GM18858 (cell line): ENCODE results near the gene RHBDL3.
"Not testable (repeated sequence)": the region's sequence is repeated elsewhere in the genome, so short reads cannot be mapped to it uniquely, and the experiment has no call there.

ENCODE experiments used
- ATAC-seq: cut with Tn5 transposase; IDR thresholded peaks from one replicate; pipeline ENCODE4 v1.9.1; 2021; ENCODE audit not compliant: unreplicated experiment

RHBDL3 gene

DNA sequence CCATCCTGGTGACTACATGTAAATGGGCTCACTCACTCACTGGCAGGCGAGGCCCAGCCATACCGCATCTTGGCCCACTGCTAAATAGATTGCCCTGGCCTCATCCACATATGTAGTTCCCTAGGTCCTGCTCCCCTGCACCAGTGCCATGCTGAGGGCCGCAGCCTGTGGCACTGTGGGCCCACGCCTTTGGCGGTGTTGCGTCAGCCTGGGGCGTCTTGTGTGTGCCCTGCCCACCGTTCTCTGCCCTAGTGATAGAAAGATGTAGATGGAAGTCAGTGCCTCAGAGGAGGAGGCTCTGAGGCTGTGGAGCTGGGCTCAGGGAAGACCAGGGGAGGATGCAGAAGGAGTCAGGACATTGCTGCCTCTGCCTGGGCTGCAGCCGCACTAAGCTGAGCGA, 57.4 kb downstream of the RHBDL3 start:
- ATAC-seq: no peak

DNA sequence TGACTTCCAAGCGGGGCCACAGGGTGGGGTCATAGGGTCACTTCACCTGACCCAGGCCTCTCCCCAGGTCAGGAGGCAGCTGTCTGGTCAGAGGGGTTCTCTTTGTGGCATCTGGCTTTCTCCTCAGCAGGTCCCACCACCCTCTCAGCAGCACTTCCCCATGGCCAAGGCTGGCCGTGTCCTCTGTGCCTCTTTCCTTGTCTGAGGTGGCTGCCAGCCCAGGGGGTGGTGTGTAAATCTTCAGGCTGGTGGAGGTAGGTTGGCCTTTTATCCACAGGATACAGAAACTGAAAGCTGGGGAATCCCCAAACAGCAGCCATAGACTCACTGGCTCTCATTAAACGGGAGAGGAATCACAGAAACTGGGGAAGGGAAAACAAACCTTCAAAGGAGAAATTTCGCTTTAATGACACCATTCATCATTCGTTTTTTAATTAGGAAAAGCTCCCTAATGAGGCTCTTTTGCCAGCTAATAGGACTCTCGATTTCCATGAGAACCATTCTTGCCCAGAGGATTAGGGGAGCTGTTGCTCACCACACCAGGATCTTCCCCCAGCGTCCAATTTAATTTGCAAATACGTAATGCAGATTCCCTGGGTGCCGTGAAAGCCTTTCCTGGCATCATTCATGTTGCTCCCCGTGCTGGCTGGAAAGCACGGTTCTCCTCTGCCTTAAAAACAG, 58.3 kb downstream of the RHBDL3 start:
- ATAC-seq: no peak

DNA sequence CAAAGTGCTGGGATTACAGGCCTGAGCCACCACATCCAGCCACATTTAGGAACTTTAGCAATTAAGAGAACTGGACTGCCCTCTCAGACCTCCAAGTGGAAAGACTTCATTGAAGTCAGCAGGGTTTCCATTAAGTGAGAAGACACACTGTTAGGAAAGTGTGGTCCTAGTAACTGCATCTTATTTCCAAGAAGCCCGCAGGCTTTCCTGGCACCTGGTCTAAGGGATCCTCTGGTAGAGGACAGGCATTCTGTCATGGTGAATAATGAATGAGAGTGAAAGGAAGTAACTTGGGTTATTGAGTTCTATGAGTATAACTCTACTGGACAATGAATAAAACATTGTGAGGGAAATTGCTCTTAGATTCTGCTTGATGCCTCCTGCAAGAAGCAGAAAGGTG, 62.3 kb downstream of the RHBDL3 start:
- ATAC-seq: no peak

DNA sequence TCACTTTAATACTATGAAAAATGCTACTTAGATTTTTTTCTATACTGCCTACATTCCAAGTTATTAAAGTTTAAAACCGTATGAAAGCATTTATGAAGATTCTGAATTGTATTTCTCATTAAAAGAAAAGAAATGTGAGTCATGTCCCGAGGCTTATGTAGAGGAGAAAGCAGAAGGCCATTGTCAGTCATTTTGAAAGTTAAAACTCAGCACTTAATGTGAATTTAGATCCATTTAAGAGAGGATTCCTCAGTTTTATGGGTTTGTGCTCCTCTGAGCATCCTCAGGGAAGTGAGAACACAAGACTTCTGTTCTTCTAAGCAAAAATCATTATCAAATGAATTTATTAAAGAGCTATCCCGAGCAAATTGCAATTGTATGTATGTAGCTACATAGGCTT, 64.5 kb downstream of the RHBDL3 start:
- no peak for ATAC-seq

DNA sequence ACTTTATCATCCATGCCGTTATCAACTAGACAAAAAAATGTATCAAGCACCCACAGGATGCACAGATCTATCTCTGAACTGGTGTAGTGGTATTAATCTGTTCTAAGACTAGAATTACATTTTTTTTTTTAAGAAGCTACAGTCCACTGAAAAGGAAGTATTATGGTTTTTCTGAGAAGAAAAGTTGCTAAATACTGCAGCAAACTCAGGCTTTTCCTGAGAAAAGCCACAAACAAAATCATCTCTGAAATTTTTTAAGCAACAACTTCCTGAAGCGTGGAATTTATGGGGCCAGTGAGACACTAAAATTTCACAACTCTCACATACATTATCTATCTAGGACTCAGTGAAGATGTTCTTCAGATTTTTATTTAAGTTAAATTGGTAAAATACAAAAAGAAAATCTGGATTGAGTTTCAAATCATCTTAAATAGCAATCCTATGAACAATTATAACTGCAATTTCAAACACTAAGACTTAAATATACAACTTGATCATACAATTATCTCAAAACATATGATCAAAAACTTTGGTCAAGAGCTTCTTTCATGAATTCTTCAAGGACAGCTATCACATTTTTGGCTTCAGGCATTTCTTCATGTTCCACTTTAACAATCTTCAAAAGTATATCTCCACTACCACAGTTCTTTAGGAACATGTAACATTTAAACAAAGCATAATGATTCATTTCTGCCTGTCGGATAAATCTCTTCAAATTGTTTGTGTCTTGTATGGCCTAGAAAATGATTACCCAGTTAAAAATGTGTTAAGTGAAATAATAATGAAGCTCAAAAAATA, 65.8 kb downstream of the RHBDL3 start:
- ATAC-seq: no peak

DNA sequence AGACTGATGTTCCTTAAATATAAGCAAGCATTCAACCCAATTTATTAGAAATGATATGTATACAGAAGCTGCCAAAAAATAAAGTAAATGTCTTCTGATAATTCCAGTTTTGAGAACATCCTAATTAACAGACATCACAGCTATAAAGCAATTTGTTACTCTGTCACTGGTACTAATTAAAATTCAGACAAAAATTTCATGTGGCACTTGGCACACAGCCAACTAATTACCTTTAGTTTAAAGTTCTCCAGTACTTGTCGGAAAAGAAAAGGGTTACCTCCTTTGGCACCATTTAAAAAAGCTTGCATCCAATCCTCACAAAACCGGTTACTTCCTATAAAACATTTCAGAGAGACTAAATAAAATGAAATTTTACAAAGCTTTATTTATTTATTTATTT, 67.6 kb downstream of the RHBDL3 start:
- ATAC-seq: no peak

DNA sequence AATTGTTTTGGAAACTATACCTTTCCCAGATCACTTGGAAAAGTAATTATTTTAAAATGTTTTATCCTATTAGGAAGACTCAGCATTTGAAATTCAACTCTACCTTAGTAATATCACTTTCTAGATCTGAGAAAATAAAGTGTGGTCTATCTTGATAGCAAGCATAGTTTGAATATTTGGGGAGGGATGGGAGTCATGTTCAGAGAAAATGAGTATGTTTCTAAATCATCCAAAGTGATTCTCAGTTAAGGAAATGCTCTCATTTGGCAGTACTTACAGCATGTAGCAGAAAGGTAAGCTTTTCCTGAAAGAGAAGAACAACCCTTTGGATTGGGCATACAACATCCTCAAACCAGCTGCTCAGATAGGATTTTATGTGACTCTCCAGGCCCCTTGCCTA, 69.4 kb downstream of the RHBDL3 start:
- no peak for ATAC-seq

DNA sequence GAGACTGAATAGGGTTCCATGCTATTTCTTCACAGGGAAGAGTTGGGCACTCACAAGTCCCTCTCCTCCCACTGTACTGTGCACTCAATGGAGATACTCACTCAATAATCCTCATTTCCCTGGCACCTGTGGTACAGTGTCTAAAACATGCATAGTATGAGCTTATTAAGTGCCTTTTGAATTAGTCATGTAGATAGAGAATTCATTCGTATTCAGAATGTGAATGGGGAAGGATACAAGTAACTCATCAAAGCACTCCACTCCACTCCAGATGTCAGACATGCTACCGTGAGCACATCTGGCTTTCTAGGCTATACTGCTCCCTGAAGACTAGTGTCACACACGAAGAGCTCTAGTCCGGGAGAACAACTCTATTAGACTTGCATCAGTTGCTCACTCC, 70.1 kb downstream of the RHBDL3 start:
- ATAC-seq: no peak

DNA sequence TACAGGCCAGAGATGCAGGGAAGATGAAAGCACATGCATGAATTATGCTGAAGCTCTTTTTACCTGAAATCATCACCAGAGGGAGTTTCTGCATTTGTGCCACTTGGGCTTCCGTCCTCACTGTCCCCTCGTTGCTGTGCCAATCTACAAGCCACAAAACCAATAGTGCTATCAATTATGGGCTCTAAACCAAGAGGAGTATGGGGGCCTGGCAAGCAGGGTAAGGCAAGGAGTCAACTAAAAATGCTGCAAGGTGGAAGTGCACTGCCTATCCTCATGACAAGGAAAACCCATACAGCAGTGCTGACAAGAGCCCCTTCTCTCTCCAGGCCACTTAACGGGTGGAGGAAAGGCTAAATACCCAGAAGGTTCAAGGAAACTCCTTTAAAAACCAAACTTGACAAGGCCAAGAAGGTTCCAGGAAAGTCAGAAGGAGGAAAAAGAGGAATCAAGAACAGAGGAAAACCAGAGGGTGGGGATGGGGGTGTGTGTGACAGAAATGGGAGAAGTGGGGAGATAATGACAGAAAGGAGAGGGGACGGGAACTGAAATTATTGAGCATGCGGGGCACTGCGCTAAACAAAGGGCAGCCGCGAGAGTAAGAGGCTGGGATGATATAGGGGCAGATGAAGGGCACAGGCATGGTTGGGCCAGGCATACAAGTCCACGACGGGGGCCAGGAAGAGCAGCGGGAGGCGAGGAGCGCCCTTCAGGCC, 75.7 kb downstream of the RHBDL3 start:
- ATAC-seq: no peak

DNA sequence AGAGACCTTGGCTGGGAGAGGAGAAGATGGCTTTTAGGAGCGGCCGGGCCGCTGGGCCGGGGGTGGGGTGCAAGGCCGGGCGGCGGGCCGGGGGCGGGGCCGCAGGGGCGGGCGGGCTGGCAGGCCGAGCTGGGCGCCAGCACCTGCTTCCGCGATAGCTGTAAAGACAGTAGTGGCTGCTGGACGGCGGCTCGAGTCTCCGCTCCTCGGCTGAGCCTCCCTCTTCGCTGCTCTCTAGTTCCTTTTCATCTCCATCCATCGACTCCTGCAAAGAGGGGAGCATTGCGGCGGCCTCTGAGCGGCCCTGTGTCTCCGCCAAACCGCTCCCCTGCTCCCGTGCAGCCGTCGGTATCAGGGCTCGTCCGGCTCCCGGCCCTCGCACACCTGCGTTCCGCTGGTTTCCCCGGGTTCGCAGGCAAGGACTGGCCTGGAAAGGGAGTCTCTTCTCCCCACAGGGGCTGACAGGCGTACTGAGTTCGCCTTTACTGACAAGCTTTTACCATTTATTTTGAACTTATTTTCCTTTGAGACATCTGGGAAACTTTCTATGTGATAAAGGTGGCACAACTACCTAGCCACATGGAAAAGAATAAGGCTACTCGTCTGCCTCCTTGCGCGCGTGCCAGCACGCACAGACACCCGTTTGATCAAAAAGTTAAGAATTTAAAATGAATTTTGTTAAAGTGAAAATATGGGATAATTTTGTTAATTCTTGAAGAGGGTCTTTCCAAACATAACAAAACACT, 76.4 kb downstream of the RHBDL3 start, which contains the start of gene C17orf75:
Gene C17orf75 (minus strand): TSS at position 317 of the 746 bp plus-strand sequence. CDS start 34 bp downstream, at position 283.
- ATAC-seq: peak; percentile 65

DNA sequence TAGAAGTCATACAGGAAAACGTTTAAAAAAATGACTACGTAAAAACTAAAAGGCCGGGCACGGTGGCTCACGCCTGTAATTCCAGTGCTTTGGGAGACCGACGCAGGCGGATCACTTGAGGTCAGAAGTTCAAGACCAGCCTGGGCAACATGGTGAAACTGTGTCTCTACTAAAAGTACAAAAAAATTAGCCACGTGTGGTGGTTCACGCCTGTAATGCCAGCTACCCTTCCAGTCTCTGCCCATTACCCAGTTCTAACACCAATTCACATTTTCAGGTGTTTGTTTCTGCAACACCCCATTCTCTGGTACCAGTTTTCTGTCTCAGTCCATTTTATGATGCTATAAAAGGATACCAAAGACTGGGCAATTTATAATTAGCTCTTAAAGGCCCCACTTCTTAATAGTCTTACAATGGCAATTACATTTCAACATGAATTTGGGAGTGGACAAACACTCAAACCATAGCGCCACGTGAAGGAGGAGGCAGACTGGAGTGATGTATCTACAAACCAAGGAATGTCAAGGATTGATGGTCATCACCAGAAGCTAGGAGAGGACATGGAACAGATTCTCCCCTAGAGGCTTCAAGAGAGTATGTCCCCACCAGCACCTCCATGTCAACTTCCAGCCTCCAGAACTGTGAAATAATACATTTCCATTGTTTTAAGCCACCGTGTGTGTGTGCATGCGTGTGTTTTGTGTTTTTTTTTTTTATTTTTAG, 77.1 kb downstream of the RHBDL3 start:
- no peak for ATAC-seq

DNA sequence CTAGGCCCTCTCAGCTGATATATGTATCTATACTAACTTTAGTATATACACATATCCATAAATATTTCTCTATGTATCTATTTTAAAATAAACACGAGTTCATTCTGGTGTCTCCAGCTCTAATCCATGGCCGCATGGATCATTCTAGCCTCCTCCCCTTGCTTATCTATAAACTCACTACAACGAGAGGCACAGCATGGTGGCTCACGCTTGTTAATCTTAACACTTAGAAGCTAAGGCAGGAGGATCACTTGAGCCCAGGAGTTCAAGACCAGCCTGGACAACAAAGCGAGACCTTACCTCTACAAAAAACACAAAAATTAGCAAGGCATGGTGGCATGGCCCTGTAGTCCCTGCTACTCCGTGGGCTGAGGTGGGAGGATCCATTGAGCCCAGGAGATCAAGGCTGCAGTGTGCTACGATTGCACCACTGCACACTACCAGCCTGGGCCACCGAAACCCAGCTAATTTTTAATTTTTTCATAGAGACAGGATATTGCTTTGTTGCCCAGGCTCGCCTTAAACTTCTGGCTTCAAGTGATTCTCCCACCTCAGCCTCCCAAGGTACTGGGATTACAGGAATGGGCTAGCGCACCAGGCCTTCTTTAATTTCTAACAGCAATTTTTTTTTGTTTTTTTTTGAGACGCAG, 80.4 kb downstream of the RHBDL3 start:
- ATAC-seq: no peak

DNA sequence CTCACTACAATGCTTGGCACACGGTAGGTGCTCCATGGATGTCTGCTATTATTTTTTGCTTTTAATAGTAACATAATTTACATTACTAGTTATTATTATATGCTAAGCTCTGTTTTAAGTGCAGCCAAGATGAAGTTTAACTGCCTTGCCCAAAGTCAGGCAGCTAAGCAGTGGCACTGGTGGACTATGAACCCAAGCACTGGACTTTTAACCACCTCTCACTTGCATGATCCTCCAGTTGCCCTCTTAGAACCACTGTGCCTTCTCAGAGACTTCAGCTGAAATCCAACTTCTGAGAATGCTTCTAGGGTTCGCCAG, 82.8 kb downstream of the RHBDL3 start:
- no peak for ATAC-seq

DNA sequence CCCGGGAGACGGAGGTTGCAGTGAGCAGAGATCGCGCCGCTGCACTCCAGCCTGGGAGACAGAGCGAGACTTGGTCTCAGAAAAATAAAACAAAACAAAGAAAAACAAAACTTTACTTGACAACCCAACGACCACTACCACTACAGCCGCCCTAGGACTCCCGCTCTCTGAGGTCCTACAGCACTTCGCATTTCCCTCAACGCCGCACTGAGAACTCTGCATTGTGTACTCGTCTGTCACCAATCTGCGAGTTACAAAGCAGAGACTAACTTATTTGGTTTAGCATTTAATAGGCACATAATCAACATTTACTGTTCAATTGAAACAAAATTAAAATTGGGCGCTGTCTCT, 83.8 kb downstream of the RHBDL3 start:
- no peak for ATAC-seq

DNA sequence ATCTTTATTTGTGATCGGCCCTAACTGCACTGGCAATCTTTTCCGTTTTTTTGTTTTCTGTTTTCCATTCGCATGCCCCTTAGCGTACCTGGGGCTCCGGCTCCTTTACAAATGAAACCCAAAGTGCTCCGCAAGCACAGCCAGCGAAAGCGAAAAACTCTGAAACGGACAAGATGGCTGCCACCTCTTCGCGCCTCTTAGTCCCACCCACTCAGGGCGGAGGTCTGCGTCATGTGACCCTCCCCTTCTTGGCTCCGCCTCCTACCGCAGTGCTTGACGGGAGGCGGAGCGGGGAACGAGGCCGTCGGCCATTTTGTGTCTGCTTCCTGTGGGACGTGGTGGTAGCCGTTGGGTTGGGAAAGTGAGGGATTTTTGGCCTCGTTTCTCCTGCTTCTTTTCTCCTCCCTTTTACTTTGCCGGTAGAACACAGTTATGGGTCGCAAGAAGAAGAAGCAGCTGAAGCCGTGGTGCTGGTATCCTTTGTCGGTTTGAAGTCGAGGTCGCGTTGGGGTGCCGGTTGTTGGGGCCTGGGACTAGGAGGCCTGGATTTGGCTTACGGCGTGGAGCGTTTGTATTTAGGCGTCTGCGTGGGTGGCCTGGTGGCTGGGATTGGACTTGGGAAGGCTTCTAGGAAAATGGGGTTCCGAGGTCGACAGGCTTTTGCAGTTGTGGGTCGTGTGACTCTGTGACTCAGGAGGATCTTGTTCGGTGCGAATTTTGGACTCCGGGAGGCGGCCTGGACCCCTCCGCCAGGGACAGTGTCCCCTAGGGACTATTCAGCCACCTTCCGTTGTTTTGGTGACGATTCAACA, 84.4 kb downstream of the RHBDL3 start, which contains the start of gene ZNF207:
Gene ZNF207 (plus strand): TSS at position 304 of the 812 bp plus-strand sequence. CDS start 129 bp downstream, at position 433.
- peak; percentile 83 for ATAC-seq

DNA sequence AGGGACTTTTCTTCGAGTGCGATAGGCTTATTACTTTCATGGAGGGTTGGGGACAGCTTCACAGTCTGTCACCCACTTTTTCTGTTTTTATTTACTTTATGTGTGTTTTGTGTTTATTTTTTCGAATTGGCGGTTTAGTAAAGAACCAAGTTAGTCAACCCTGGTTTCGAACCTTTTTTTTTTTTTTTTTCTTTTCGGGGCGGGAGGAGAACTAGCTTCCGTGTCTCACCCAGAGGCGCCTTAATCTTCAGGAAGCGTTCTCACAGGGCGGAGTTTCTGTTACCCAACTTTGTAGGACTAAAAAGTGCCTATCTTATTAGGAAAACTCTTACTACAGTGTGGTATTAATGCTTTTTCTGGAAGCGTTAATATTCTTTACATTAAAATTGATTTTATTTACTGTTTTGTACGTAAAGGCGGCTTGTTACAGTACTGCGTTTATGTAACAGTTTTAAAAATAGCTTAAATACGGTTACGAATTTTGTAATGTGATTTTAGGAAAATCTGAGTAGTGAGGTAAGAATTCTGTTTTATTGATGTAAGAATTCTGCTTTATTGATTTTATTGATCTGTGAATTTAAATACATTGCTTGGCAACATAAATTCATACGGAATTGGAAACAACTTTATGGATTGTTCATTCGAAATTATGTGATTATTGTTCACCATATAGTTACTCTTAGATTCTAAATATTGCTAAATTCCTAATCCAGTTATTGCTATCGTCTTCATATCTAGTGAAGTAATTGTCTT, 85.2 kb downstream of the RHBDL3 start:
- ATAC-seq: no peak

DNA sequence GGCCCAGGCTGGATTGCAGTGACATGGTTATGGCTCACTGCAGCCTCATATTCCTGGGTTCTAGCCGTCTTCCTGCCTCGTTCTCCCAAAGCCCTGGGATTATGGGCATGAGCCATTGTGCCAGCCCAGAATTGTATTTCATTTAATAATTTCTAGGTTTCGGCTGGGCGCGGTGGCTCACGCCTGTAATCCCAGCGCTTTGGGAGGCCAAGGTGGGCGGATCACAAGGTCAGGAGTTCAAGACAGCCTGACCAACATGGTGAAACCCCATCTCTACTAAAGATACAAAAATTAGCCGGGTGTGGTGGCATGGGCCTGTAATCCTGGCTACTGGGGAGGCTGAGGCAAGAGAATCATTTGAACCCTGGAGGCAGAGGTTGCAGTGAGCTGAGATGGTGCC, 87.1 kb downstream of the RHBDL3 start:
- not testable (repeated sequence) for ATAC-seq

DNA sequence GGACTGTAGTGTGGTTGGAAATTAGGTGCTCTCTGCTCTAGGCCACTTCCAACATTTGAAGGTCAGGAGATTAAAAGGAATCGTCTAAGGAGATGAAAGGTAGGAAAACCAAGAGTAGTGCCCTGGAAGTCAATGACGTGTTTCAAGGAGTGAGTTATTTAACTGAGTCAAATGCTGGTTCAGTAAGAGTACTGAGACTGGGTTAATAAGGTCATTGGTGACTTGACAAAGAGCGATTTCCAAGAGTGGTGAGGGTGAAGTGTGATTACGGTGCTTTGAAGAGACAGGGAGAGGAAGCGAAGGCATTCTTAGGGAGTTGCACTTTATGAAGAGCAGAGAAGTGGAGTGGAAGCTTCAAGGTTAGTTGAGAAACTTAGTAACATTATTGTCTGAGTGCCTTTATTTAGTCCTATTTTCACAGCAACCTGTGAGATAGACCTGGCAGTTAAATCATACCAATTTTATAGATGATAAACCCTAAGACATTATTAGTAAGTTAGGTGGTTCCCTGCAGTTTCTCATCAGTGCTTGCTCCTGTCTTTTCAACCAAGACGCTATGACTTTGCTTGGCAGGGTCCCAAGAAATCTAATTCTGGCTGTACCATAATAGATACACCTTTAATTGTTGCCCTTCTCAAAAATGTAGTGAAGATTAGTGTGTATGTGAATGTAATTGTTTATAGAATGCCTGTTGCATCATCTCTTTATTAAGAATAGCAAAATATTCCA, 90.2 kb downstream of the RHBDL3 start:
- ATAC-seq: no peak
